ENCODE data around the gene SLC25A20. TPM values are rescaled to one million over a fixed set of nuclear protein-coding genes. Genes with fewer than 3 reads are reported as not detected.

Gene SLC25A20
- polyA plus RNA-seq, 1 donor from 2014 or later, result 7.1 TPM

GRCh38 chr3:48857641-48858040, 41.0 kb downstream of the SLC25A20 start:
- TF ChIP-seq TAF1 (IDR thresholded peaks at IDR 0.05; ENCODE audit: low read depth) (no peak), REST (IDR thresholded peaks at IDR 0.05; ENCODE audit: borderline replicate concordance) (no peak), MXI1 (conservative IDR thresholded peaks at IDR 0.05; ENCODE audit: poor library complexity, severe bottlenecking) (no peak), RAD21 (conservative IDR thresholded peaks at IDR 0.05) (no peak), EP300 (conservative IDR thresholded peaks at IDR 0.05; ENCODE audit: poor library complexity, severe bottlenecking) (no peak), SMC3 (conservative IDR thresholded peaks at IDR 0.05; ENCODE audit: poor library complexity) (no peak), EZH2 (IDR thresholded peaks at IDR 0.05; ENCODE audit: borderline replicate concordance, insufficient read depth, low read length, poor library complexity, severe bottlenecking) (no peak), POLR2AphosphoS5 (IDR thresholded peaks at IDR 0.05) (no peak), CTCF (IDR thresholded peaks at IDR 0.05; ENCODE audit: poor library complexity, severe bottlenecking) (no peak)
- no peaks in the 10 kb centered on the region for H3K27me3 ChIP-seq (ENCODE audit: insufficient read depth, low read depth, low read length)
- no peak overlapping the region for H3K4me2 ChIP-seq (ENCODE audit: low read length)
- no peak overlapping the region for H3K27ac ChIP-seq (ENCODE audit: low read length)
- H3K4me3 ChIP-seq (ENCODE audit: low read length), result no peak overlapping the region
- no peaks in the 10 kb centered on the region for H4K20me1 ChIP-seq (ENCODE audit: insufficient read depth)
- H3F3A ChIP-seq (ENCODE audit: insufficient read depth, low read length, poor library complexity, severe bottlenecking), result no peaks in the 10 kb centered on the region
- no peaks in the 10 kb centered on the region for H3K9me2 ChIP-seq (ENCODE audit: insufficient read depth, low read length)
- no peaks in the 10 kb centered on the region for H3K79me2 ChIP-seq (replicated peaks; ENCODE audit: insufficient read depth, low read length)
- H2AFZ ChIP-seq (ENCODE audit: low read depth, low read length), result no peak overlapping the region
- no peaks in the 10 kb centered on the region for H3K36me3 ChIP-seq (ENCODE audit: insufficient read depth, low read length)
- H3K9ac ChIP-seq (ENCODE audit: low read length), result no peak overlapping the region
- H3K9me3 ChIP-seq (ENCODE audit: low read length), result no peaks in the 10 kb centered on the region

GRCh38 chr3:48856469-48856868, 42.2 kb downstream of the SLC25A20 start:
- no peaks in the 10 kb centered on the region for H3K79me2 ChIP-seq (replicated peaks; ENCODE audit: insufficient read depth, low read length)
- H3K27ac ChIP-seq (ENCODE audit: low read length), result no peak overlapping the region
- H3K27me3 ChIP-seq (ENCODE audit: insufficient read depth, low read depth, low read length), result no peaks in the 10 kb centered on the region
- H3K9me2 ChIP-seq (ENCODE audit: insufficient read depth, low read length), result no peaks in the 10 kb centered on the region
- TF ChIP-seq POLR2AphosphoS5 (IDR thresholded peaks at IDR 0.05), result no peak
- no peak overlapping the region for H2AFZ ChIP-seq (ENCODE audit: low read depth, low read length)
- no peak overlapping the region for H3K4me2 ChIP-seq (ENCODE audit: low read length)
- H3K36me3 ChIP-seq (ENCODE audit: insufficient read depth, low read length), result no peaks in the 10 kb centered on the region
- H3F3A ChIP-seq (ENCODE audit: insufficient read depth, low read length, poor library complexity, severe bottlenecking), result no peaks in the 10 kb centered on the region
- H4K20me1 ChIP-seq (ENCODE audit: insufficient read depth), result no peaks in the 10 kb centered on the region
- H3K4me3 ChIP-seq (ENCODE audit: low read length), result no peak overlapping the region
- H3K9me3 ChIP-seq (ENCODE audit: low read length), result no peaks in the 10 kb centered on the region
- H3K9ac ChIP-seq (ENCODE audit: low read length), result no peak overlapping the region
